ENCODE data around the gene ELFN2. TPM values are rescaled to one million over a fixed set of nuclear protein-coding genes. Genes with fewer than 3 reads are reported as not detected.

Gene ELFN2
- total and polyA plus RNA-seq, 2 donors (not counting 3 experiments of a cell fraction or from before 2014, with no cell fraction given) = 0.41 to 1.3 TPM

DNA sequence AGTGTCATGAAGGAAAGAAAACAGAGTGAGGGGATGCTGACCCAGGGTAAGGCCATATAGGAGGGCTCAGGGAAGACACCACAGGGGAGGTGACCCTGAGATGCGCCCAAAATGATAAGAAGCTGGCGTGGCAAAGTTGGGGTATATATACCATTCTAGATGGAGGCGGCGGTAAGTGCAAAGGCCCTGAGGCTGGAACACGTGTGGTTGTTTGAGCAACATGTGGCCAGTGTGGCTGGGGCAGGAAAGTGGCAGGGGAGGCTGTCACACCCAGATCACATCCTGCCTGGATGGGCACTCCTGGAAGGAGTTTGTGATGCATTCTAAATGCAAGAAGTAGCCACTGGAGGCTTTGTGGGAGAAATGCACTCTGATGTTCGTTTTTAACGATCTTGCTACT is 74.8 kb downstream of the ELFN2 start:
- no peak overlapping the region for H2AFZ ChIP-seq (ENCODE audit: low read depth, low read length)
- H3K27me3 ChIP-seq (ENCODE audit: control insufficient read depth in 2 of 2, insufficient read depth in 2 of 2, low read length in 2 of 2) = peaks cover 0 to 11% of the 10 kb centered on the region in 2 experiments
- H3K9me1 ChIP-seq (replicated peaks; ENCODE audit: control insufficient read depth, extremely low read depth, insufficient read depth, low read length) = no peaks in the 10 kb centered on the region
- no peak overlapping the region for H3K27ac ChIP-seq (ENCODE audit: insufficient read depth, low read depth, low read length)
- dilution Hi-C loops (cut with MboI; ENCODE audit: extremely low pct_ligation_motif_present, low sequenced_read_pairs) (no loop called here), intact Hi-C loops (cut with micrococcal nuclease) (no loop called here)
- DNase-seq (ENCODE audit: low read depth, low spot score) = no peak
- BruUV-seq (replicated peaks) = no TSS peak
- no peaks in the 10 kb centered on the region for H3K4me1 ChIP-seq (ENCODE audit: control insufficient read depth, extremely low read depth, insufficient read depth, low read length)
- CTCF ChIA-PET = no interaction called here
- H3K4me2 ChIP-seq (ENCODE audit: insufficient read depth, low read length) = no peak overlapping the region
- no peaks in the 10 kb centered on the region for H4K20me1 ChIP-seq (replicated peaks; ENCODE audit: control insufficient read depth, extremely low read depth, insufficient read depth, low read length)
- TF ChIP-seq, protein P1, sequence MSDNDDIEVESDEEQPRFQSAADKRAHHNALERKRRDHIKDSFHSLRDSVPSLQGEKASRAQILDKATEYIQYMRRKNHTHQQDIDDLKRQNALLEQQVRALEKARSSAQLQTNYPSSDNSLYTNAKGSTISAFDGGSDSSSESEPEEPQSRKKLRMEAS (IDR thresholded peaks at IDR 0.05; ENCODE audit: insufficient read depth, insufficient read length) = no peak
- TF ChIP-seq MYC (IDR thresholded peaks at IDR 0.05; ENCODE audit: low read depth, low read length) = no peak
- TF ChIP-seq POLR2AphosphoS5 (IDR thresholded peaks at IDR 0.05; ENCODE audit: insufficient read depth, low read depth, low read length) = no peak
- no peak for TF ChIP-seq CTCF (IDR thresholded peaks at IDR 0.05; ENCODE audit: extremely low read depth in 1 of 2, insufficient read depth in 1 of 2, low read depth in 1 of 2, low read length in 2 of 2)
- H3K9me3 ChIP-seq (replicated peaks; ENCODE audit: control insufficient read depth, insufficient read depth, low read length) = no peaks in the 10 kb centered on the region
- no peaks in the 10 kb centered on the region for H3K79me2 ChIP-seq (ENCODE audit: control insufficient read depth, insufficient read depth, low read length)
- no peaks in the 10 kb centered on the region for H3K36me3 ChIP-seq (ENCODE audit: control insufficient read depth in 2 of 2, extremely low read depth in 1 of 2, insufficient read depth in 2 of 2, low read length in 2 of 2)
- H3K9ac ChIP-seq (replicated peaks; ENCODE audit: extremely low read depth, insufficient read depth, low read length) = no peak overlapping the region
- H3K4me3 ChIP-seq (replicated peaks in 1 of 3; ENCODE audit: insufficient read depth in 1 of 3, low read depth in 1 of 3, low read length in 3 of 3) = no peak overlapping the region
- POLR2A ChIA-PET = no interaction called here
- no peak for FAIRE-seq

DNA sequence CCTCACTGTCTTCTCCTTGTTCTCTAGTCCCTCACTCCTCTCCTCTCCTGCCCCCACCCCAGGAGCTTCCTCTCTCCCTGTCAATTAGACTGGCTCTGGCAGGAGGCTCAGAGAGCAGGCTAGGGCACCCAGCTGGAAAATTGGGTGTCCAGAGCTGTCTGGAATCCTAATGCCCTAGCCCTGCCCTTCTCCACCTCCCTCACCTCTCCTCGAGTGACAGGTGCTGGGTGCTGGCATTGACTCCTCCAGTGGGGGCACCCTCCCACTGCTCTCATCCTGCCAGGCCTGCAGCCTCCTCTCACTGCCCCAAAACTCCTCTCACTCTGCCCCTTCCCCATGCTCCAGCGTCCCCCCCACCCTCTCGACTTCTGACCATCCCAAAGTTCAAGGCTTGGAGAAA is 76.0 kb downstream of the ELFN2 start:
- dilution Hi-C loops (cut with MboI; ENCODE audit: extremely low pct_ligation_motif_present, low sequenced_read_pairs) = no loop called here
- CTCF ChIA-PET = interaction anchor here (1.4 kb wide), 1 partner anchor 20 kb away, joined by 3 read pairs; no protein-coding TSS in a partner anchor
- no peak for DNase-seq (ENCODE audit: low read depth, low spot score)

More for the DNA sequence above, 76.0 kb downstream of the ELFN2 start:
- Histone ChIP-seq H3K9ac (replicated peaks; ENCODE audit: extremely low read depth, insufficient read depth, low read length) (no peak overlapping the region), H3K9me1 (replicated peaks; ENCODE audit: control insufficient read depth, extremely low read depth, insufficient read depth, low read length) (no peaks in the 10 kb centered on the region), H3K9me3 (replicated peaks; ENCODE audit: control insufficient read depth, insufficient read depth, low read length) (no peaks in the 10 kb centered on the region), H3K4me3 (replicated peaks in 1 of 3; ENCODE audit: insufficient read depth in 1 of 3, low read depth in 1 of 3, low read length in 3 of 3) (no peak overlapping the region), H3K79me2 (ENCODE audit: control insufficient read depth, insufficient read depth, low read length) (no peaks in the 10 kb centered on the region), H3K27ac (ENCODE audit: insufficient read depth, low read depth, low read length) (no peak overlapping the region), H3K4me2 (ENCODE audit: insufficient read depth, low read length) (no peak overlapping the region), H3K27me3 (ENCODE audit: control insufficient read depth in 2 of 2, insufficient read depth in 2 of 2, low read length in 2 of 2) (peaks cover 0 to 9% of the 10 kb centered on the region in 2 experiments), H3K36me3 (ENCODE audit: control insufficient read depth in 2 of 2, extremely low read depth in 1 of 2, insufficient read depth in 2 of 2, low read length in 2 of 2) (no peaks in the 10 kb centered on the region), H4K20me1 (replicated peaks; ENCODE audit: control insufficient read depth, extremely low read depth, insufficient read depth, low read length) (no peaks in the 10 kb centered on the region), H3K4me1 (ENCODE audit: control insufficient read depth, extremely low read depth, insufficient read depth, low read length) (no peaks in the 10 kb centered on the region), H2AFZ (ENCODE audit: low read depth, low read length) (no peak overlapping the region)
- POLR2A ChIA-PET = no interaction called here
- intact Hi-C loops (cut with micrococcal nuclease) = no loop called here
- no peak for FAIRE-seq
- TF ChIP-seq POLR2AphosphoS5 (IDR thresholded peaks at IDR 0.05; ENCODE audit: insufficient read depth, low read depth, low read length) (no peak), JUN (IDR thresholded peaks at IDR 0.05; ENCODE audit: borderline replicate concordance, insufficient read depth, insufficient read length, low read depth) (no peak), GATA2 (IDR thresholded peaks at IDR 0.05; ENCODE audit: insufficient read depth, insufficient read length, low read depth, low read length) (no peak), POLR2A (IDR thresholded peaks at IDR 0.05; ENCODE audit: low read depth, low read length) (no peak), CTCF (IDR thresholded peaks at IDR 0.05; ENCODE audit: extremely low read depth in 1 of 2, insufficient read depth in 1 of 2, low read depth in 1 of 2, low read length in 2 of 2) (no peak), FOS (IDR thresholded peaks at IDR 0.05; ENCODE audit: borderline replicate concordance, insufficient read depth, low read length) (no peak), EZH2 (IDR thresholded peaks at IDR 0.05; ENCODE audit: borderline replicate concordance, low read depth, low read length, severe bottlenecking) (no peak), MYC (IDR thresholded peaks at IDR 0.05; ENCODE audit: low read depth, low read length) (no peak)
- TF ChIP-seq, protein P1 (IDR thresholded peaks at IDR 0.05; ENCODE audit: insufficient read depth, insufficient read length) = no peak
- BruUV-seq (replicated peaks) = no TSS peak

All from endothelial cell of umbilical vein (primary cell).